LHCN-M2 (cell line): ENCODE data around the gene POLE2. TPM values are rescaled to one million over a fixed set of nuclear protein-coding genes. Genes with fewer than 3 reads are reported as not detected.
A peak's percentile ranks its signal among the peaks of the same experiment; 100 is the strongest.

Experiments used
- DNase-seq: peaks from one replicate; pipeline ENCODE4 v3.0.0-alpha.2; 2012; ENCODE audit warnings: low read depth
- total RNA-seq: library from RNA; depleted of rRNA; stranded (reverse); fragments of >200 nt; gene quantifications from 2 replicates; pipeline ENCODE4 v1.2.3, GENCODE V29; 2014

POLE2 gene
- total RNA-seq, 1 experiment from 2014 or later, result 29.1 TPM

- DNase-seq, result no peak
Observed at GRCh38 chr14:49670475-49670874, 17.5 kb downstream of the POLE2 start.

- no peak for DNase-seq
Observed at GRCh38 chr14:49659526-49660455, 28.2 kb downstream of the POLE2 start.

GRCh38 chr14:49657500-49657899, 30.5 kb downstream of the POLE2 start:
- DNase-seq, result peak; percentile 59

- DNase-seq, result no peak
Observed at GRCh38 chr14:49654511-49654910, 33.5 kb downstream of the POLE2 start.

DNA sequence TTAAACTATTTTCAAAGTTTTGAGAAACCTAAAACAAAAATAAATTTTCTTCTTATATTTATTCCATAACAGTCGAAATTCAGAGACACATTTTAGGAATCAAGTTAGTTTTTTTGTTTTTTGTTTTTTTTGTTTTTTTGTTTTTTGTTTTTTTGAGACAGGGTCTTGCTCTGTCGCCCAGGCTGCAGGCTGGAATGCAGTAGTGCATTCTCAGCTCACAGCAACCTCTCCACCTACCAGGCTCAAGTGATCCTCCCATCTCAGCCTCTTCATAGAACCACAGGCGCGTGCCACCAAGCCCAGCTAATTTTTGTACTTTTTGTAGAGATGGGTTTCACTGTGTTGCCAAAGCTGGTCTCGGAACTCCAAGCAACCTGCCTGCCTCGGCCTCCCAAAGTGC, 34.5 kb downstream of the POLE2 start:
- DNase-seq, result no peak

DNA sequence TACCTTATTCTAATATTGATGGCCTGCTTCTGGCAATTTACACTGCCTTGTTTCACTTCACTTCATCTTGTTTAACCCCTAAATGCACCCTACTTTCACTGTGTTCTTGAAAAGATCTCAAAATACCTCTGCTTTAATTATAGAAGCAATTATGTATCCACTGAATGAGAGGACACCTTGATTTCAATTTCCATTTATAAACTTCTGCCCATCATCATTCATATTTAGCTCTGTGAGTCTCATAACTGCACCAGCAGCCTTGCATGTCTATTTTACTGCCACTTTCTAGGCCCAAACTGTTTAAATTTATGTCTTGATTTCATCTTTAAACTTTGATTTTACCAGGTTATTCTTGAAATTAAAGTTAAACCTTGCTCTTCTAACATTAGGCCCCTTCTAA, 45.9 kb downstream of the POLE2 start:
- DNase-seq, result no peak

GRCh38 chr14:49641697-49642129, 46.3 kb downstream of the POLE2 start:
- DNase-seq, result peak; percentile 44

DNA sequence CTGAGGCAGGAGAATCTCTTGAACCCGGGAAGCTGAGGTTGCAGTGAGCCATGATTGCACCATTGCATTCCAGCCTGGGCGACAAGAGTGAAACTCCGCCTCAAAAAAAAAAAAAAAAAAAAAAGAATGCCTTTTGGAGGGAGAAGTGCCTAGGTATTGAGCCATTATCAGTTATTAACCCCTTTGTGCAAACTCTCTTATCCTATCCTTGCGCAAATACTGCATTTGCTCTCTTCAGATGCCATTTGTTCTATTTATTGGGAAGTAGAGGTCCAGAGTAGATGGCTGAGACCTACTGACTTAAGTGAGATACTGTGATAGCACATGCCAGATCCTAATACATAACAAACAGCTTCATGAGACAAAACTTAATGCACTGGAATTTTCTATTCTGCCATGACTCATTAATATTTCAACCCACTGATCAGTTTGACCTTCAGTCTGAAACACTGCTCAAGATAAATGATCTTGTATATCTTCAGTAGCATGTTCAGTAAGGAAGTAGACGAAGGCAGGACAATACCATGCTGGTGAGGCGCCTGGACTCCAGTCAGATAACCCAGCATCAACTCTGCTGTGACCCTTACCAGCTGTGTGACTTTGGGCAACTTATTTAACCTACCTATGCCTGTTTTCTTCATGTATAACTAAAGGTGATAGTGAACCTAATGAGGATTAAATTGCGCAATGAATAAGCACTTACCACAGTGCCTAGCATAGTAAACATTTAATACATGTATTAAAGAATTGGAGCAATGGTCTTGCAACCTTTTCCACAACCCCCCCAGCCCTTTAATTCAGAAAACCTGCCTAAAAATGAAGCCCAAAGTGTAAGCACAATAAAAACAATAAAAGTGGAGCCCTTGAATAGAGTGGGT, 47.2 kb downstream of the POLE2 start:
- no peak for DNase-seq

DNA sequence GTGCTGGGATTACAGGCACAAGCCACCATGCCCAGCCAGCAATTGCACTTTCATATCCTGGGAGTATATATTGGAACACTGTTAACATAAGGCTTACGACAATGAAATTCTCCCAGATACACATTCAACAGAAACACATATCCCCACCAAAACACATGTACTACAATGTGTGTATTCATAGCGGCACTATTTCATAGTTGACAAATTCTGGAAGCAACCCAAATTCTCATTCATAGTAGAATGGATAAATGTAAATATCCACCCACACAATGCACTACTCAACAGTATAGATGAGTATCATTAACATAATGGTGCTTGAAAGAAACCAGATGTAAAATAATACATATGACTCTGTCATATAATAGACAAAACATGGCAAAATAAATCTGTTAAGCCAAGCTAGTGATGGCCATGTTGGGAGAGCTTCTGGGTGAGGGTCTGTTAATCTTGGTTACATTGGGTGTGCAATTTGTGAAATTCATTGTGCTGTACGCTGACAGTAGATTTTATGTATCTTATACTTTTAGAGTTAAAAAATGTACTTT, 50.4 kb downstream of the POLE2 start:
- no peak for DNase-seq

GRCh38 chr14:49636866-49637265, 51.1 kb downstream of the POLE2 start:
- DNase-seq, result no peak

DNA sequence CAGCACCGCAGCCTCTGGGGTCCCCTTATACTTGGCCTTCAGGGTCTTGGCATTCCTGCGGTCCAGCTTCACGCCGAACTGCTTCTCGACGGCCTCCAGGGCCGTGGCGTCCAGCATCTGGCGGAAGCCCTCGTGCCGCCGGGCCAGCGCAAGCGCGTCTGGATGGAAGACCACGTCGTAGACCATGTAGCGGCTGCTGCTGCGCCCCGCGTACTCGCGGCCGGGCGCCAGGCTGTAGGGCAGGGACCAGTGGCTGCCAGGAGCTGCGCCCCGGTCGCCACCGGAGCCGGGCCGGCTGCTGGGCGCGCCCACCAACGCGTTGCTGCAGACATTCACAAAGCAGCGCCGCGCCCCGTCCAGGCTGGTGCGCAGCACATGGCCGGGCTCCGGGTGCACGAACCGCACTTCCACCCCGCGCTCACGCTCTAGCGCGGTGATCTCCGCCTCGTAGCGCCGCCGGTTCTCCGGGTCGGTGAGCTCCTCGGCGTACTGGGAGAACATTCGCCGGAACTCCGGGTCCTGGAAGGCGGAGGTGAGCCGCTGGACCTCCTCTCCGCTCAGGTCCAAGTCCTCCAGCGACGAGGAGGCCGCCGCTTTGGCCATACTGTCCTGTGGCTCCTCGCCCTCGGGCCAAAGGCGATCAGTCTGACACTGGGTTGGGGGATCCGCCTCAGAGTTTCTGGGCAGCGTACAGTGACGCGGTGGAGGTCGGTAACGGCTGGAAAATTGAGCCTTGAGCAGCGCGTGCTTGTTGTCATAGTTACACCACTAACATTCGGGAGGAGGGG, 53.3 kb downstream of the POLE2 start, which contains the start of gene DNAAF2:
Gene DNAAF2, minus strand, starts transcription at position 698 of the 788 bp plus-strand sequence. Its CDS starts 95 bp downstream, at position 603.
- peak; percentile 73 for DNase-seq

- peak; percentile 93 for DNase-seq
Observed at GRCh38 chr14:49633640-49634546, 54.1 kb downstream of the POLE2 start.

- DNase-seq, result no peak
Observed at GRCh38 chr14:49623941-49624839, 63.8 kb downstream of the POLE2 start.

DNA sequence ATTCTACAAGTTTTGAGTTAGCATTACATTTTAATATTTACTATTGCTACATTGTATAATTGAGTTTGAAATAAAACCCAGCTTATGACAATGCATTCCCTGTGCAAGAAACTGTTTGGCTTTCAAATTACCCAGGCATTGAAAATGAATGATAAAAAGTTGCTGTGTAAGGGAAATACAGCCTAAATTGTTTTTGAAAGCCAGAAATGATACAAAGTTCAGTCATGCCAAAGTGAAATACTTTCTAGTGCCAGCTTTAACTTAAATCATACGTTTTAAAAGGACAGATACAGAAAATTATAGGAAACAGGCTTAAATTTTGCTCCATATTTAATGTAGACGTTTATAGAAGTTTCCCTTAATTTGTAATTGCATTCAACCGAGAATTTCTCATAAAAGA, 64.6 kb downstream of the POLE2 start:
- DNase-seq, result no peak

GRCh38 chr14:49622022-49622607, 65.9 kb downstream of the POLE2 start:
- DNase-seq, result no peak

DNA sequence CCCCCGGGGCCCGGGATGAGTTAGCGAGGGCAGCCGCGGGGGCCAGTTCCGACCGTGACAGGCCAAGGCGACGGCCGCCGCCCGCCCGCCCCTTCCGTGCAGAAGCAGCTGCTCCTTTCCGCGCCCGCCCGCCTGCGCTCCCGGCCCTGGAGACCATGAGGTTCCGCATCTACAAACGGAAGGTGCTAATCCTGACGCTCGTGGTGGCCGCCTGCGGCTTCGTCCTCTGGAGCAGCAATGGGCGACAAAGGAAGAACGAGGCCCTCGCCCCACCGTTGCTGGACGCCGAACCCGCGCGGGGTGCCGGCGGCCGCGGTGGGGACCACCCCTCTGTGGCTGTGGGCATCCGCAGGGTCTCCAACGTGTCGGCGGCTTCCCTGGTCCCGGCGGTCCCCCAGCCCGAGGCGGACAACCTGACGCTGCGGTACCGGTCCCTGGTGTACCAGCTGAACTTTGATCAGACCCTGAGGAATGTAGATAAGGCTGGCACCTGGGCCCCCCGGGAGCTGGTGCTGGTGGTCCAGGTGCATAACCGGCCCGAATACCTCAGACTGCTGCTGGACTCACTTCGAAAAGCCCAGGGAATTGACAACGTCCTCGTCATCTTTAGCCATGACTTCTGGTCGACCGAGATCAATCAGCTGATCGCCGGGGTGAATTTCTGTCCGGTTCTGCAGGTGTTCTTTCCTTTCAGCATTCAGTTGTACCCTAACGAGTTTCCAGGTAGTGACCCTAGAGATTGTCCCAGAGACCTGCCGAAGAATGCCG, 66.7 kb downstream of the POLE2 start:
- DNase-seq, result peak; percentile 64

DNA sequence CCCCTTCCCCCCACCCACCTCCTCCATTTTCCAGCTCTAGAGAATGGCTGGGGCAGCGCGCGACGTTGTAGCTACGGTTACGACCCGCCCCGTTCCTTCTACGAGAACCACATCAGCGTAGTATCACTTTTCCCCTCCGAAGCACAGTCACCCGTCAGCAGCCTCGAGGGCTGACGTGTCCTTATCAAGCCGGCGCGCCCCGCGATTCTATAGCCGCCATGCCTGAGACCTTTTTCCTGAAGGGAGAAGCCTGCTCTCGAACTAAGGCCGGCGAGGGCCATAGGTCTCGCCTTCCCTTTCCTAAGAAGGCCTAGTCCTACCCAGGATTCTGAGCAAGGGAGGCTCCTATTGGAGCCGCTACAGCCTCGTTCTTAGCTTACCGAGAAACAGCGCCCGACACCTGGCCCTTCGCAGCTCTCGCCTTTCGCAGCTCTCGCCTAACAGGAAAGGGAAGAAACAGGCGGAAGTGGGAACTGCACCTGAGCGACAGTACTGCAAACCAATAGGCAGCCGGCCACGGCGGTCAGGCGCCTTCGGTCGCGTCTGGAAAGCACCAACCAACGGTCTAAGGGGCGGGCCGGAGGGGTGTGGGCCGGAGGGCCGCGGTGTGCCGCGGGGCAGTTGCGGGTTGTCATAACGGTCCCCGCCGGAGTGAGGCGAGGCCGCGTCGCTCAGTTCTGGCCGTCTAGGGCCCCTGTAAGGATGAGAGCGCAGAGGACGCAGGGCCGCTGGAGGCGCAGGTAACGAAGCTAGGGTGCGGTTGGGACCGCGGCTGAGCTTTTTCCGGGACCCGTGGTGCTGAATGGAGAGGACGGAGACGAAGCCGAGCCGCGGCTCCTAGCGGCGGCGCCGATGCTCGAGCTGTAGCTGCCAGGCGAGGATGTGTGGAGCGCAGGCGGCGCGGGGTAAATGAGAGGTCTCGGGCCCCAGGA, 67.6 kb downstream of the POLE2 start, which contains the start of the genes MGAT2 and RPL36AL:
Gene MGAT2, plus strand, starts transcription at position 618 of the 932 bp plus-strand sequence. CDS start 470 bp downstream, outside the sequence.
Gene RPL36AL, minus strand, starts transcription at position 445 of the 932 bp plus-strand sequence. CDS start 1,522 bp downstream, outside the sequence.
- peak; percentile 97 for DNase-seq
